Natural killer cell (primary cell): ENCODE results near the gene NGEF. TPM values are rescaled to one million over a fixed set of nuclear protein-coding genes. Genes with fewer than 3 reads are reported as not detected.

Source experiments
- ATAC-seq, 3 donors: fragments of 150-1000 bp in 2 of 3; fragments of 200-7000 bp in 1 of 3; cut with Tn5 transposase; 1 replicate in 1 of 3; 2 replicates in 2 of 3; pipeline ENCODE4 v1.10.0; 2021; ENCODE audit warnings: mild to moderate bottlenecking in 2 of 3, moderate library complexity in 2 of 3
- DNase-seq, 2 donors: peaks; one replicate each; pipeline versions ENCODE4 v3.0.0 to v3.0.0-alpha.2; 2013 to 2021; ENCODE audit warnings: mixed read lengths in 1 of 2
- H3K27ac ChIP-seq: one replicate; pipeline ENCODE4 v1.5.1; 2013; ENCODE audit warnings: mild to moderate bottlenecking, low read length
- H3K27me3 ChIP-seq: one replicate; pipeline ENCODE4 v1.6.1; 2013; ENCODE audit warnings: low read length; ENCODE audit not compliant: control insufficient read depth, insufficient read depth
- H3K36me3 ChIP-seq: one replicate; pipeline ENCODE4 v1.6.1; 2013; ENCODE audit warnings: low read length; ENCODE audit not compliant: control insufficient read depth, insufficient read depth
- H3K4me1 ChIP-seq: one replicate; pipeline ENCODE4 v1.6.1; 2013; ENCODE audit warnings: low read length; ENCODE audit not compliant: control insufficient read depth, insufficient read depth
- H3K4me3 ChIP-seq: one replicate; pipeline ENCODE4 v1.5.1; 2013; ENCODE audit warnings: low read length
- H3K9me3 ChIP-seq: one replicate; pipeline ENCODE4 v1.6.1; 2013; ENCODE audit warnings: low read length; ENCODE audit not compliant: control insufficient read depth, insufficient read depth
- H3K27ac Mint-ChIP-seq, 2 donors: one replicate each; pipeline ENCODE4 v1.8.0; 2022; ENCODE audit warnings: mild to moderate bottlenecking in 2 of 2, mixed read lengths in 2 of 2, moderate library complexity in 1 of 2
- H3K27me3 Mint-ChIP-seq, 2 donors: one replicate each; pipeline ENCODE4 v1.8.0; 2022; ENCODE audit warnings: low read depth in 2 of 2, mixed read lengths in 2 of 2
- H3K36me3 Mint-ChIP-seq: one replicate; pipeline ENCODE4 v1.8.0; 2022; ENCODE audit warnings: mixed read lengths
- H3K4me1 Mint-ChIP-seq, 2 donors: one replicate each; pipeline ENCODE4 v1.8.0; 2022; ENCODE audit warnings: mixed read lengths in 2 of 2
- H3K4me3 Mint-ChIP-seq: one replicate; pipeline ENCODE4 v1.8.0; 2022; ENCODE audit warnings: mild to moderate bottlenecking, moderate library complexity, mixed read lengths
- H3K9me3 Mint-ChIP-seq, 2 donors: one replicate each; pipeline ENCODE4 v1.8.0; 2022; ENCODE audit warnings: mixed read lengths in 2 of 2
- WGBS: methylation state at CpG from one replicate; pipeline ENCODE4 v1.1.7; 2013; ENCODE audit warnings: missing lambda C conversion rate; ENCODE audit not compliant: insufficient coverage; 5-methylcytosine and 5-hydroxymethylcytosine counted together
- intact Hi-C: fragments of 100-400 bp; cut with micrococcal nuclease; formaldehyde crosslinking; loops from one replicate; pipeline ENCODE4 v1.14.2; 2022
- total RNA-seq, 4 donors: library from RNA; stranded (reverse); fragments of 120-200 nt in 1 of 4; gene quantifications; one replicate each; pipeline versions ENCODE4 v1.2.3 to v1.2.4, GENCODE V29; 2013 to 2022
- TF ChIP-seq, protein P1 (sequence below): fragments of 200-600 bp; IDR thresholded peaks from one replicate; pipeline ENCODE4 v1.8.0; 2022; ENCODE audit warnings: antibody characterized with exemption

NGEF gene
- total RNA-seq, 3 donors from 2014 or later (not counting 1 experiment from before 2014, with no cell fraction given), result not detected

DNA sequence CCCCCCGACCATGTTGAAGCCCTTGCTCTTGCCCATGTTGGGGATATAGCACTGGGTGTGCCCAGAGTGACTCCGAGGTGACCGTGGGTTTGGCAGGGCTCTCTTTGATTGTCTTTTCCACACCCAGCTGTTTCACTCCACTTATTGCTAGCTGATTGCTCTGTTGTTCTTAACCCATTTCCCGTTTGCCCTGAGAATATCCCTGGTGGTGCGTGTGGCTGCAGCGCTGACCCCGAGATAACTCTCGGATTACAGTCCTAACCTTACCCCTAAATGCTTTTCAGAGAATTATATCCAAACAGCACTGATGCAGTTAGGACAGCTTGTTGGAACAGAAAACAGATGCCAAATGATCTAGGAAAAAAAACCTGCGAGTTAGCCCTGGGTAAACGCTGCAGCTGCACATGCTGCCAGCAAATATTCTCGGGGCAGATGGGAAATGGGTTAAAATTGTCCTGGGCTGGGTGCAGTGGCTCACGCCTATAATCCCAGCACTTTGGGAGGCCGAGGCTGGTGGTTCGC lies 177.3 kb downstream of the NGEF start:
- no peaks in the 10 kb centered on the region for H3K27me3 Mint-ChIP-seq
- DNase-seq (no peak), ATAC-seq (no peak)
- no peaks in the 10 kb centered on the region for H3K9me3 Mint-ChIP-seq
- intact Hi-C loops, result no loop called here
- WGBS, result 97% methylated on average over 12 of the region's 14 CpGs
- TF ChIP-seq, protein P1, sequence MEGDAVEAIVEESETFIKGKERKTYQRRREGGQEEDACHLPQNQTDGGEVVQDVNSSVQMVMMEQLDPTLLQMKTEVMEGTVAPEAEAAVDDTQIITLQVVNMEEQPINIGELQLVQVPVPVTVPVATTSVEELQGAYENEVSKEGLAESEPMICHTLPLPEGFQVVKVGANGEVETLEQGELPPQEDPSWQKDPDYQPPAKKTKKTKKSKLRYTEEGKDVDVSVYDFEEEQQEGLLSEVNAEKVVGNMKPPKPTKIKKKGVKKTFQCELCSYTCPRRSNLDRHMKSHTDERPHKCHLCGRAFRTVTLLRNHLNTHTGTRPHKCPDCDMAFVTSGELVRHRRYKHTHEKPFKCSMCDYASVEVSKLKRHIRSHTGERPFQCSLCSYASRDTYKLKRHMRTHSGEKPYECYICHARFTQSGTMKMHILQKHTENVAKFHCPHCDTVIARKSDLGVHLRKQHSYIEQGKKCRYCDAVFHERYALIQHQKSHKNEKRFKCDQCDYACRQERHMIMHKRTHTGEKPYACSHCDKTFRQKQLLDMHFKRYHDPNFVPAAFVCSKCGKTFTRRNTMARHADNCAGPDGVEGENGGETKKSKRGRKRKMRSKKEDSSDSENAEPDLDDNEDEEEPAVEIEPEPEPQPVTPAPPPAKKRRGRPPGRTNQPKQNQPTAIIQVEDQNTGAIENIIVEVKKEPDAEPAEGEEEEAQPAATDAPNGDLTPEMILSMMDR, result no peak
- H3K36me3 Mint-ChIP-seq, result peaks cover 20% of the 10 kb centered on the region
- Histone ChIP-seq H3K9me3 (no peaks in the 10 kb centered on the region), H3K27ac (no peak overlapping the region), H3K4me3 (no peak overlapping the region), H3K4me1 (peaks cover 7% of the 10 kb centered on the region), H3K27me3 (no peaks in the 10 kb centered on the region), H3K36me3 (peaks cover 70% of the 10 kb centered on the region)
- peaks cover 34% of the 10 kb centered on the region in 2 donors for H3K4me1 Mint-ChIP-seq
- no peak overlapping the region for H3K4me3 Mint-ChIP-seq
- no peak overlapping the region for H3K27ac Mint-ChIP-seq

DNA sequence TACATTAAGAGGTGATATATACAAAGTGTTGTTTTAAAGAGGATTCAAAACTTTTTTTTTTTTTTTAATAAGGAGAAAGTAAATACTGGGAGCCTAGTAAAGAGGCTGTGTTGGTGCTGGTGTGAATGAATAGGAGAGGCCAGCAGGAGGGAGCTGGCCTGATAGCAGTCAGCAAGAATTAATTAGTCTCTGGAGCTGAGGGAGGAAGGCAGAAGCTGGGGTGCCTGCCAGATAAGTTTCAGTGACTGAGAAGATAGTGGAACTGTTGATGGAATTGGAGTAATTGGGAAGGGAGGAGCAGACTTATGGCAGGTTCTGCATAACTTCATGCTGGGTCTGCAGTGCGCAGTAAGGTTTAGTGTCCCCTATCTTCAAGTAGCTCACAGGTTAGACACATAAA lies 179.2 kb downstream of the NGEF start:
- no peaks in the 10 kb centered on the region for H3K27me3 Mint-ChIP-seq
- no peaks in the 10 kb centered on the region for H3K9me3 ChIP-seq
- H3K27me3 ChIP-seq, result no peaks in the 10 kb centered on the region
- H3K4me1 ChIP-seq, result peaks cover 7% of the 10 kb centered on the region
- H3K36me3 ChIP-seq, result peaks cover 60% of the 10 kb centered on the region
- peaks cover 11% of the 10 kb centered on the region for H3K36me3 Mint-ChIP-seq
- DNase-seq (no peak), ATAC-seq (no peak)
- H3K4me1 Mint-ChIP-seq, result peaks cover 22% of the 10 kb centered on the region in 2 donors
- TF ChIP-seq, protein P1, result no peak
- peak overlapping the region; percentile 37 to 43 for H3K27ac Mint-ChIP-seq
- H3K4me3 ChIP-seq, result no peak overlapping the region
- H3K9me3 Mint-ChIP-seq, result no peaks in the 10 kb centered on the region
- 94% methylated on average over 1 of the region's 1 CpG for WGBS
- H3K4me3 Mint-ChIP-seq, result no peak overlapping the region
- H3K27ac ChIP-seq, result no peak overlapping the region
- intact Hi-C loops, result no loop called here

DNA sequence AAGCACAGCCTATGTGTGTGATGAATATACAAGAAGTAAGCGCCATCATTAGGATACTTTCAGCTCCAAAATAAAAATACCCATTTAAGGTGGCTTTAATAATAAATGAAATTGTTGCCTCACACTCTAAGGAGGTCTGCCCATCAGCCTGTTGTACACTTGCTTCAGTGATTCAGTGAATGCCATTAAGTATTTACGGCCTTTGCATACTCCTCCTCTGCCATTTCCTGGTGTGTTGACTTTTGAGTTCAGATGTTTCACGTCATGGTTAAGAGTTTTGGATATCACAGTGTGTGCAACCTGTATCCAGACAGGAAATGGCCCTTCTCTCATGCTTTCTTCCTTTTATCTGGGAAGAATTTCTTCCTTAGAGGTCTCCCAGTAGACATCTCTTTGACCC lies 181.6 kb downstream of the NGEF start:
- 95% methylated on average over 2 of the region's 3 CpGs for WGBS
- TF ChIP-seq, protein P1, result no peak
- Mint-ChIP-seq H3K4me3 (no peak overlapping the region), H3K27ac (no peak overlapping the region), H3K4me1 (peaks cover under 1% of the 10 kb centered on the region in 2 donors), H3K9me3 (no peaks in the 10 kb centered on the region), H3K27me3 (no peaks in the 10 kb centered on the region), H3K36me3 (peaks cover 12% of the 10 kb centered on the region)
- Histone ChIP-seq H3K4me1 (no peaks in the 10 kb centered on the region), H3K27ac (no peak overlapping the region), H3K9me3 (no peaks in the 10 kb centered on the region), H3K36me3 (peaks cover 57% of the 10 kb centered on the region), H3K4me3 (no peak overlapping the region), H3K27me3 (no peaks in the 10 kb centered on the region)
- DNase-seq (no peak), ATAC-seq (no peak)
- intact Hi-C loops, result no loop called here

DNA sequence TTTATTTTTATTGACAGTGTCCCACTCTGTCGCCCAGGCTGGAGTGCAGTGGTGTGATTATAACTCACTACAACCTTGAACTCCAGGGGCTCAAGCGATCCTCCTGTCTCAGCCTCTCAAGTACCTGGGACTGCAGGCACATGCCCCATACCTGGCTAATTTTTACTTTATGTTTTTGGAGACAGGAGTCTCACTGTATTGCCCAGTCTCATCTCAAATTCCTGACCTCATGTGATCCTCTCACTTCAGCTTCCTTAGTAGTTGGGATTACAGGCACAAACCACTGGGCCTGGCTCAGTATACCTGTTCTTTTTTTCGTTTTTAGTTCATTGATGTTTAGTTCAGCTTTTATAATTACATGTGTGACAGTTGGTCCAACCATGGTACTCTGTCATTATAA lies 183.1 kb downstream of the NGEF start:
- no peaks in the 10 kb centered on the region for H3K4me1 ChIP-seq
- Mint-ChIP-seq H3K9me3 (no peaks in the 10 kb centered on the region), H3K4me3 (no peak overlapping the region), H3K27ac (no peak overlapping the region), H3K36me3 (peaks cover 20% of the 10 kb centered on the region), H3K4me1 (no peaks in the 10 kb centered on the region), H3K27me3 (no peaks in the 10 kb centered on the region)
- H3K9me3 ChIP-seq, result no peaks in the 10 kb centered on the region
- intact Hi-C loops, result no loop called here
- no peak for ATAC-seq
- no peaks in the 10 kb centered on the region for H3K27me3 ChIP-seq
- peaks cover 54% of the 10 kb centered on the region for H3K36me3 ChIP-seq
- H3K4me3 ChIP-seq, result no peak overlapping the region
- TF ChIP-seq, protein P1, result no peak
- no peak for DNase-seq
- WGBS, result 94% methylated on average over 2 of the region's 3 CpGs
- H3K27ac ChIP-seq, result no peak overlapping the region
